CD4-positive, CD25-positive, alpha-beta regulatory T cell (primary cell): Measurements from ENCODE around the gene FAM210A. TPM values are rescaled to one million over a fixed set of nuclear protein-coding genes. Genes with fewer than 3 reads are reported as not detected.

ENCODE experiments used
- ATAC-seq, 2 donors: fragments of 150-1000 bp; cut with Tn5 transposase; one replicate each; pipeline ENCODE4 v1.10.0; 2021; ENCODE audit warnings: low read depth in 2 of 2, moderate number of reproducible peaks in 2 of 2, moderate library complexity in 1 of 2
- DNase-seq, 3 donors: peaks; one replicate each; pipeline versions ENCODE4 v3.0.0 to v3.0.0-alpha.2; 2012 to 2022; ENCODE audit warnings: mixed read lengths in 1 of 3
- H3K27ac ChIP-seq: one replicate; pipeline ENCODE4 v1.7.0; 2013; ENCODE audit warnings: mild to moderate bottlenecking, low read length; ENCODE audit not compliant: insufficient read depth, poor library complexity, severe bottlenecking
- H3K27me3 ChIP-seq: one replicate; pipeline ENCODE4 v1.7.0; 2013; ENCODE audit warnings: low read length; ENCODE audit not compliant: control insufficient read depth, insufficient read depth
- H3K36me3 ChIP-seq: one replicate; pipeline ENCODE4 v1.7.0; 2013; ENCODE audit warnings: mild to moderate bottlenecking, low read length, moderate library complexity; ENCODE audit not compliant: control insufficient read depth, insufficient read depth
- H3K4me1 ChIP-seq: 2 replicates; pipeline ENCODE4 v1.7.0; 2013; ENCODE audit warnings: mild to moderate bottlenecking, low read length; ENCODE audit not compliant: insufficient read depth, control insufficient read depth, poor library complexity, severe bottlenecking
- H3K4me3 ChIP-seq: one replicate; pipeline ENCODE4 v1.7.0; 2013; ENCODE audit warnings: low read depth, mild to moderate bottlenecking, low read length, moderate library complexity
- H3K9me3 ChIP-seq, 2 experiments: 1 replicate in 1 of 2; 2 replicates in 1 of 2; pipeline ENCODE4 v1.7.0; 2013; ENCODE audit warnings: low read length in 2 of 2, mild to moderate bottlenecking in 1 of 2, moderate library complexity in 1 of 2; ENCODE audit not compliant: control insufficient read depth in 2 of 2
- H3K27ac Mint-ChIP-seq, 3 donors: one replicate each; pipeline ENCODE4 v1.8.0; 2020 to 2022; ENCODE audit warnings: mild to moderate bottlenecking in 3 of 3, mixed read lengths in 3 of 3, moderate library complexity in 2 of 3
- H3K27me3 Mint-ChIP-seq: one replicate; pipeline ENCODE4 v1.8.0; 2022; ENCODE audit warnings: mild to moderate bottlenecking, mixed read lengths
- H3K36me3 Mint-ChIP-seq: one replicate; pipeline ENCODE4 v1.8.0; 2020; ENCODE audit warnings: mixed read lengths
- H3K4me1 Mint-ChIP-seq, 4 donors: one replicate each; pipeline ENCODE4 v1.8.0; 2020 to 2022; ENCODE audit warnings: mixed read lengths in 4 of 4, mild to moderate bottlenecking in 1 of 4
- H3K4me3 Mint-ChIP-seq, 4 donors: one replicate each; pipeline ENCODE4 v1.8.0; 2020 to 2022; ENCODE audit warnings: mild to moderate bottlenecking in 4 of 4, mixed read lengths in 4 of 4, moderate library complexity in 3 of 4
- H3K9me3 Mint-ChIP-seq, 7 donors: one replicate each; pipeline ENCODE4 v1.8.0; 2020 to 2022; ENCODE audit warnings: mixed read lengths in 7 of 7, mild to moderate bottlenecking in 3 of 7, moderate library complexity in 2 of 7
- polyA plus RNA-seq, 4 donors: library from polyadenylated mRNA; unstranded; fragments of 300-500 nt; fragmentation: Illumina TruSeq; gene quantifications; one replicate each; pipeline ENCODE4 v1.2.3, GENCODE V29; 2021
- total RNA-seq: library from RNA; stranded (reverse); gene quantifications from one replicate; pipeline ENCODE4 v1.2.3, GENCODE V29; 2022

FAM210A gene
- total RNA-seq (7.4 TPM), polyA plus RNA-seq (10 to 100 TPM in 2 of 4 donors, 1 to 10 TPM in 2; 6.5 to 19.5 (median 11.0) TPM)

GRCh38 chr18:13726232-13726971, at the start of gene FAM210A, which contains the start of gene RNMT:
Gene FAM210A, minus strand, starts transcription at chr18:13726558. Its CDS starts 44,481 bp downstream, at chr18:13682077.
Gene RNMT, plus strand, starts transcription at chr18:13726673. Its CDS starts 4,845 bp downstream, at chr18:13731518.
- Histone ChIP-seq H3K27me3 (no peaks in the 10 kb centered on the region), H3K4me3 (peak within 1 kb of the TSS; percentile 97), H3K9me3 (no peaks in the 10 kb centered on the region), H3K4me1 (peaks cover 29% of the 10 kb centered on the region), H3K36me3 (no peaks in the 10 kb centered on the region), H3K27ac (peak within 1 kb of the TSS; percentile 97)
- H3K36me3 Mint-ChIP-seq, result peaks cover 13% of the 10 kb centered on the region
- ATAC-seq (peak; percentile 93 to 96), DNase-seq (peak; percentile 94 to 98 (median 94))
- peak within 1 kb of the TSS; percentile 92 to 99 (median 95) for H3K27ac Mint-ChIP-seq
- H3K27me3 Mint-ChIP-seq, result peaks cover 5% of the 10 kb centered on the region
- H3K9me3 Mint-ChIP-seq, result peaks cover 0 to 1% (median 0%) of the 10 kb centered on the region in 7 donors
- peak within 1 kb of the TSS; percentile 86 to 98 (median 92) for H3K4me3 Mint-ChIP-seq
- peaks cover 47 to 63% (median 55%) of the 10 kb centered on the region in 4 donors for H3K4me1 Mint-ChIP-seq

GRCh38 chr18:13775058-13775457, 48.7 kb upstream of the FAM210A start:
- peaks cover under 1% of the 10 kb centered on the region for H3K27me3 ChIP-seq
- H3K4me1 ChIP-seq, result no peaks in the 10 kb centered on the region
- H3K9me3 Mint-ChIP-seq, result peaks cover 4 to 17% (median 8%) of the 10 kb centered on the region in 7 donors
- H3K4me1 Mint-ChIP-seq, result no peaks in the 10 kb centered on the region
- no peaks in the 10 kb centered on the region for H3K9me3 ChIP-seq
- no peak for ATAC-seq
- H3K27ac Mint-ChIP-seq, result no peak overlapping the region
- H3K4me3 ChIP-seq, result no peak overlapping the region
- H3K27ac ChIP-seq, result no peak overlapping the region
- H3K4me3 Mint-ChIP-seq, result no peak overlapping the region
- H3K36me3 ChIP-seq, result no peaks in the 10 kb centered on the region
- peaks cover 17% of the 10 kb centered on the region for H3K27me3 Mint-ChIP-seq
- no peaks in the 10 kb centered on the region for H3K36me3 Mint-ChIP-seq
- DNase-seq, result no peak

- DNase-seq (no peak), ATAC-seq (no peak)
- Mint-ChIP-seq H3K36me3 (peaks cover 61% of the 10 kb centered on the region), H3K4me3 (peak overlapping the region in 1 of 4 donors; percentile 18), H3K27me3 (peaks cover 5% of the 10 kb centered on the region), H3K4me1 (peaks cover 4 to 9% (median 7%) of the 10 kb centered on the region in 4 donors), H3K27ac (no peak overlapping the region), H3K9me3 (peaks cover 2 to 34% (median 13%) of the 10 kb centered on the region in 7 donors)
- no peak overlapping the region for H3K27ac ChIP-seq
- H3K9me3 ChIP-seq, result peaks cover 8 to 15% of the 10 kb centered on the region in 2 experiments
- H3K36me3 ChIP-seq, result peaks cover 41% of the 10 kb centered on the region
- no peaks in the 10 kb centered on the region for H3K27me3 ChIP-seq
- H3K4me1 ChIP-seq, result no peaks in the 10 kb centered on the region
- H3K4me3 ChIP-seq, result no peak overlapping the region
Observed at GRCh38 chr18:13762690-13763439, 36.5 kb upstream of the FAM210A start.

- H3K27ac ChIP-seq, result no peak overlapping the region
- DNase-seq (no peak), ATAC-seq (no peak)
- no peak overlapping the region for H3K4me3 ChIP-seq
- no peaks in the 10 kb centered on the region for H3K9me3 ChIP-seq
- no peaks in the 10 kb centered on the region for H3K4me1 ChIP-seq
- no peaks in the 10 kb centered on the region for H3K27me3 ChIP-seq
- H3K36me3 Mint-ChIP-seq, result peaks cover 89% of the 10 kb centered on the region
- no peak overlapping the region for H3K27ac Mint-ChIP-seq
- H3K9me3 Mint-ChIP-seq, result peaks cover 0 to 12% (median 5%) of the 10 kb centered on the region in 7 donors
- no peaks in the 10 kb centered on the region for H3K27me3 Mint-ChIP-seq
- peaks cover 5 to 11% (median 8%) of the 10 kb centered on the region in 4 donors for H3K4me1 Mint-ChIP-seq
- peaks cover 65% of the 10 kb centered on the region for H3K36me3 ChIP-seq
- H3K4me3 Mint-ChIP-seq, result no peak overlapping the region
Observed at GRCh38 chr18:13760047-13760446, 33.7 kb upstream of the FAM210A start.

GRCh38 chr18:13758622-13759021, 32.3 kb upstream of the FAM210A start:
- no peak overlapping the region for H3K4me3 Mint-ChIP-seq
- H3K27ac Mint-ChIP-seq, result no peak overlapping the region
- peaks cover 79% of the 10 kb centered on the region for H3K36me3 ChIP-seq
- H3K9me3 Mint-ChIP-seq, result peaks cover 0 to 2% (median 0%) of the 10 kb centered on the region in 7 donors
- ATAC-seq (no peak), DNase-seq (no peak)
- H3K36me3 Mint-ChIP-seq, result peaks cover 86% of the 10 kb centered on the region
- no peak overlapping the region for H3K27ac ChIP-seq
- no peaks in the 10 kb centered on the region for H3K27me3 Mint-ChIP-seq
- no peaks in the 10 kb centered on the region for H3K27me3 ChIP-seq
- H3K9me3 ChIP-seq, result no peaks in the 10 kb centered on the region
- H3K4me3 ChIP-seq, result no peak overlapping the region
- H3K4me1 Mint-ChIP-seq, result peaks cover 5 to 11% (median 8%) of the 10 kb centered on the region in 4 donors
- H3K4me1 ChIP-seq, result no peaks in the 10 kb centered on the region

GRCh38 chr18:13756671-13757070, 30.3 kb upstream of the FAM210A start:
- Histone ChIP-seq H3K36me3 (peaks cover 76% of the 10 kb centered on the region), H3K4me1 (no peaks in the 10 kb centered on the region), H3K27me3 (no peaks in the 10 kb centered on the region), H3K9me3 (no peaks in the 10 kb centered on the region), H3K4me3 (no peak overlapping the region), H3K27ac (no peak overlapping the region)
- H3K27me3 Mint-ChIP-seq, result no peaks in the 10 kb centered on the region
- H3K4me3 Mint-ChIP-seq, result no peak overlapping the region
- H3K9me3 Mint-ChIP-seq, result no peaks in the 10 kb centered on the region
- ATAC-seq (no peak), DNase-seq (no peak)
- peaks cover 77% of the 10 kb centered on the region for H3K36me3 Mint-ChIP-seq
- peaks cover 5 to 11% (median 8%) of the 10 kb centered on the region in 4 donors for H3K4me1 Mint-ChIP-seq
- H3K27ac Mint-ChIP-seq, result no peak overlapping the region

GRCh38 chr18:13756261-13756660, 29.9 kb upstream of the FAM210A start:
- peaks cover 73% of the 10 kb centered on the region for H3K36me3 ChIP-seq

More at GRCh38 chr18:13756261-13756660, 29.9 kb upstream of the FAM210A start:
- no peak overlapping the region for H3K4me3 Mint-ChIP-seq
- no peaks in the 10 kb centered on the region for H3K27me3 Mint-ChIP-seq
- H3K4me3 ChIP-seq, result no peak overlapping the region
- H3K4me1 ChIP-seq, result no peaks in the 10 kb centered on the region
- no peak overlapping the region for H3K27ac ChIP-seq
- peaks cover 5 to 9% (median 7%) of the 10 kb centered on the region in 4 donors for H3K4me1 Mint-ChIP-seq
- peaks cover 0 to under 1% (median 0%) of the 10 kb centered on the region in 7 donors for H3K9me3 Mint-ChIP-seq
- no peaks in the 10 kb centered on the region for H3K9me3 ChIP-seq
- DNase-seq (no peak), ATAC-seq (no peak)
- H3K27ac Mint-ChIP-seq, result no peak overlapping the region
- peaks cover 77% of the 10 kb centered on the region for H3K36me3 Mint-ChIP-seq
- H3K27me3 ChIP-seq, result no peaks in the 10 kb centered on the region
